ENCODE measurements around the gene EHHADH.

- TF ChIP-seq MAX (IDR thresholded peaks at IDR 0.05; ENCODE audit: low read depth, low read length) (no peak), CTCF (IDR thresholded peaks at IDR 0.05; ENCODE audit: low read depth, low read length) (no peak), POLR2A (IDR thresholded peaks at IDR 0.05; ENCODE audit: extremely low read depth, insufficient read length) (no peak)
These were observed 96.5 kb downstream of the EHHADH start for GRCh38 chr3:185157347-185157746.
